ENCODE measurements around the gene IGFBP4.
"Not testable (repeated sequence)": the region's sequence is repeated elsewhere in the genome, so short reads cannot be mapped to it uniquely, and the experiment has no call there.

IGFBP4 gene

GRCh38 chr17:40443196-40443987 is at the start of gene IGFBP4:
IGFBP4 (plus strand) TSS chr17:40443450; CDS start chr17:40443736, 286 bp downstream.
- DNase-seq: peak; percentile 64

DNA sequence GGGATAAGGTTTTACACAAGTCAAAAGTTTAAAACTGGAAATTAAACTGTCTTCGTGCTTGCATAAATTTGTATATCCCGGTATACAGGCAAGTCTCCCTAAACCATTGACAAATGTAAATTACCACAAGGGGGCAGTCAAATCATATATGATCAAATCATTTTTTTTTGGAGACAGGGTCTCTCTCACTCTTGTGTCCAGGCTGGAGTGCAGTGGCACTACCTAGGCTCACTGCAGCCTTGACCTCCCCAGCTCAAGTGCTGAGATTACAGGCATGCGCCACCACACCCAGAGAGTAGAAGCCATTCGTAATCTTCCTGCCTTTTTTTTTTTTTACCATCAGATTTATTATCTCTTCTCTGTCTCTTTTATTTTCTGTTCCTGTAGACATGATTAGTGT is 44.1 kb upstream of the IGFBP4 start:
- DNase-seq: peak; percentile 31

GRCh38 chr17:40402668-40403067 is 40.6 kb upstream of the IGFBP4 start:
- DNase-seq: peak; percentile 25

GRCh38 chr17:40404003-40404402 is 39.2 kb upstream of the IGFBP4 start:
- DNase-seq: no peak

GRCh38 chr17:40407460-40407859 is 35.8 kb upstream of the IGFBP4 start:
- no peak for DNase-seq

DNA sequence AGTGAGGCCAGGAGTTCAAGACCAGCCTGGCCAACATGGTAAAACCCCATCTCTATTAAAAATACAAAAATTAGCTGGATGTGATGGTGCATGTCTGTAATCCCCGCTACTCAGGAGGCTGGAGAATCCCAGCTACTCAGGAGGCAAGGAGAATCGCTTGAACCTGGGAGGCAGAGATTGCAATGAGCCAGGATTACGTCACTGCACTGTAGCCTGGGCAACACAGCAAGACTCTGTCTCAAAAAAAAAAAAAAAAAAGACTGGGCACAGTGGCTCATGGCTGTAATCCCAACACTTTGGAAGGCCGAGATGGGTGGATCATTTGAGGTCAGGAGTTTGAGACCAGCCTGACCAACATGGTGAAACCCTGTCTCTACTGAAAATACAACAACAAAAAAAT is 33.7 kb upstream of the IGFBP4 start:
- not testable (repeated sequence) for DNase-seq

DNA sequence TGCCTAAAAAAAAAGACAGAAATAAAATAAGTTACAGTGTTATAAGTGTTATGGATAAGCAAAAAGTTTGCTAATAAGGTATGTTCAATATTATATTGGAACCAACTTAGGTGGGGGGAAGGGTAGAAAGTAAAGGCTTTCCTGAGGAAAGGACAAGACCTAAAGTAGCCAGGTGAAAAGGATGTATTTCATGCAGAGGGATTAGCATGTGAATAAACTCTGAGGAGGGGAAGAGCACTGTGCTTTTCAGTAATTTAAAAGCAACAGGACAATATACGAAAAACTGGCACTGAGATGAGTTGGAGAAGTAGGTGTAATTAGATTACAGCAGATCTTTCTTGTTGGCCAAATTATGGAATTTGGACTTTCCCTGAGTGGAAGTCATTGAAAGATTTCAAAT is 33.2 kb upstream of the IGFBP4 start:
- DNase-seq: no peak

- DNase-seq: no peak
These were observed 31.4 kb upstream of the IGFBP4 start for GRCh38 chr17:40411821-40412220.

- DNase-seq: no peak
These were observed 30.4 kb upstream of the IGFBP4 start for GRCh38 chr17:40412880-40413279.

DNA sequence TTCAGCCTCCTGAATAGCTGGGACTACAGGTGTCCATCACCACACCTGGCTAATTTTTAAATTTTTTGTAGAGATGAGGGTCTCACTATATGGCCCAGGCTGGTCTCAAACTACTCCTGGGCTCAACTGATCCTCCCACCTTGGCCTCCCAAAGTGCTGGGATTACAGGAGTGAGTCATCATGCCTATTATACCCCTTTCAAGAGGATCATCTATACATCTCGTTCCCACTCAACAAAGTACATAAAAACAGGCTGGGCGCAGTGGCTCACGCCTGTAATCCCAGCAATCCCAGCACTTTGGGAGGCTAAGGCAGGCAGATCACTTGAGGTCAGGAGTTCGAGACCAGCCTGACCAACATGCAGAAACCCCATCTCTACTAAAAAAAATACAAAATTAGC is 28.9 kb upstream of the IGFBP4 start:
- not testable (repeated sequence) for DNase-seq

- DNase-seq: peak; percentile 68
These were observed 27.9 kb upstream of the IGFBP4 start for GRCh38 chr17:40415390-40415789.

GRCh38 chr17:40416671-40417070 is 26.6 kb upstream of the IGFBP4 start:
- DNase-seq: no peak

DNA sequence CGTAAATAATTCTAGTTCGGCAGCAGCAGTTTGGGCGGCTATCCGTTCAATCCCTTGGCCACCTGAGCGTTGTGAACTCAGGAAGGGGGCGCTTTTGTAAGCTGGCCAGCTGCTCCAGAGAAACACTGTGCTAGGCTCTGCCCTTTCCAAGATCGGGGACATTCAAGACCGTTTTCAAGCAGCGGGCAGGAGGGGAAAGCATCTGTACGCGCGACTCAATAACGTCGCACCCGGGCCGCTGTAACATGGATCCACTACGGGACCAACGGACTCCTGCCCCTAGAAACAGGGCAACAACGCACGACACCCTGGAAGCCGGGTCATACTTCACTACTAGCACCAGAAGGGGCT is 26.0 kb upstream of the IGFBP4 start:
- DNase-seq: no peak

DNA sequence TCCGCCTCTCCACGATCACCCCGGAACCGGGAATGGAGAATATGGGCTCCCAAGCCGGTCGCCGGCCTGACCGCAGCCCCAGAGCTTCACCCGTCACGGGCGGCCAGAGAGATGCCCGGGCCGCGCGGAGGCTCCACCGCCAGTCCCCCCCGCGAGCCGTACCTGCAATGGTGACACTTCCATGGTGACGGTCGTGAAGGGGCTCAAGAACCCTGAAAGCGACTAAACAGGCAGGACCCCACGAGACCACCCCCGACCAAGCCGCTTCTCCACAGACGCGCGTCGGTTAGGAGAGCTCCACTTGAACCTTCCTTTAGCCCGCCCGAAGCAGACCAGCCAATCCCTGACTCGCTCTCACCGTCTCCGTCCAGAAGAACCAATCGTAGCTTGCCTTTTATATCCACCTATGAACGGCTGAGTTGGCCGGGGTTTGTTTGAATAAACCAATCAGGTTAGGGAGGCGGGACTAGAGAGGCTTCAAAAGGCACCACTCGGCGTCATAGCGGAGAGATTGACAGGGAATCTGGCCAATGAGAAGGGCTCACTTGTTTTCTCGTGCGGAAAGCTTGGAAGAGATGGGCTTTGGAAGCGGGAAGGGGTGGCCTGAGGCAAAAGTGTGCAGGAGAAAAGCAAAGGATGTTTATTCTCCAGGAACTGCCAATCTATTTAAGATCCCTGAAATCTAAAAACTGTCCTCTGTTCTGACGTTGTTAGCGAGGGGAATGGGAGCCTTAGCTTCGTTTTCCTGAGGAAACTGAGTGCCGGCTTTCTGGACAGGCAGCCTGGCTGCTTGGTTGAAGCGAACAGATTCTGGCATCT is 25.4 kb upstream of the IGFBP4 start, which contains the start of gene TOP2A:
Gene TOP2A (minus strand): TSS at position 288 of the 819 bp plus-strand sequence. CDS start 105 bp downstream, at position 183.
- DNase-seq: peak; percentile 99

DNA sequence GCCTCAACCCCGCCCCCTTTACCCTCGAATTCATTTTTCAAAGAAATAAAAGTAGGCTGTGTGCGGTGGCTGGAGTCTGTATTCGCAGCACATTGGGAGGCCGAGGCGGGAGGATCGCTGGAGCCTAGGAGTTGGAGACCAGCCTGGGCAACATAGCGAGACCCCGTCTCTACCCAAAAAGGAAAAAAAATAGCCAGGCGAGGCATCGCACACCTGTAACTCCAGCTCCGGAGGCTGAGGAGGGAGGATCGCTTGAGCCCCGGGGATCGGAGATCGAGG is 24.9 kb upstream of the IGFBP4 start:
- no peak for DNase-seq

- DNase-seq: no peak
These were observed 23.5 kb upstream of the IGFBP4 start for GRCh38 chr17:40419559-40420331.

GRCh38 chr17:40422990-40423633 is 20.1 kb upstream of the IGFBP4 start:
- DNase-seq: no peak

GRCh38 chr17:40425741-40426140 is 17.5 kb upstream of the IGFBP4 start:
- DNase-seq: no peak

DNA sequence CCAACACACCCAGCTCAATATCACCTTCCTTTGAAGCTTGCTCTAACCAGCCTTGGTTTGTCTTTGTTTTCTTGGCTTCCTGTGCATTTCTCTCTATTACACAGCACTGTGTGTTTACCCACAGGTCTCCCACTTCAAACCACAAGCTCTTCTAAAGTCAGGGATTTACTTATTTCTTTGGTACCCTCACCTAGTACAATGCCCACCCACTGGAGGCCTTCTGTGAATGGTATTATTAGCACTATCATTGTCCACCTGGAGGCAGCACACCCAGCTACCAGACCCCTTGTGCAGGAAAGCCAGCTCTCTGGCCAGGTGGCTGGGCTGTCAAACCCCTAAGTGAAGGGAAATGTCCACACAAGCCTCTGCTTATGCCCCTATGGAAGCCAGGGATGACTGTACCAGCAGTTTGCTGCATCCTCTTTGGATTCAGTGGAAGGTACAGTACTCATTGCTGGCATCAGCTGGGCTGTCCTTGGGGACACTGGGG is 16.2 kb upstream of the IGFBP4 start:
- DNase-seq: peak; percentile 45

- no peak for DNase-seq
These were observed 12.7 kb upstream of the IGFBP4 start for GRCh38 chr17:40430272-40431230.

GRCh38 chr17:40431231-40431602 is 12.0 kb upstream of the IGFBP4 start:
- DNase-seq: no peak

Measured in CD4-positive, alpha-beta T cell treated with Interleukin-4 for 4 hours (primary cell).